ENCODE measurements around the gene KIF23. TPM values are rescaled to one million over a fixed set of nuclear protein-coding genes. Genes with fewer than 3 reads are reported as not detected.

KIF23 gene
- 77.3 and 87.0 TPM in 2 replicates for total RNA-seq (2014; rRNA removed)
- percentile 79 among the genes with signal in this experiment for Bru-seq, nascent RNA
- BruChase-seq, experiment 1, labeled RNA remaining after a 6-hour chase = percentile 79 among the genes with signal in this experiment
- percentile 55 among the genes with signal in this experiment for BruChase-seq, experiment 2, labeled RNA remaining after a 2-hour chase
- long read RNA-seq, transcript KIF23-202 (22 exons, 3,351 nt) = major isoform, 7 of 24 reads
- long read RNA-seq, partial matches to known transcripts = 5 of 24 reads
- long read RNA-seq, other reads (novel, unspliced or antisense) = 10 of 24 reads

DNA sequence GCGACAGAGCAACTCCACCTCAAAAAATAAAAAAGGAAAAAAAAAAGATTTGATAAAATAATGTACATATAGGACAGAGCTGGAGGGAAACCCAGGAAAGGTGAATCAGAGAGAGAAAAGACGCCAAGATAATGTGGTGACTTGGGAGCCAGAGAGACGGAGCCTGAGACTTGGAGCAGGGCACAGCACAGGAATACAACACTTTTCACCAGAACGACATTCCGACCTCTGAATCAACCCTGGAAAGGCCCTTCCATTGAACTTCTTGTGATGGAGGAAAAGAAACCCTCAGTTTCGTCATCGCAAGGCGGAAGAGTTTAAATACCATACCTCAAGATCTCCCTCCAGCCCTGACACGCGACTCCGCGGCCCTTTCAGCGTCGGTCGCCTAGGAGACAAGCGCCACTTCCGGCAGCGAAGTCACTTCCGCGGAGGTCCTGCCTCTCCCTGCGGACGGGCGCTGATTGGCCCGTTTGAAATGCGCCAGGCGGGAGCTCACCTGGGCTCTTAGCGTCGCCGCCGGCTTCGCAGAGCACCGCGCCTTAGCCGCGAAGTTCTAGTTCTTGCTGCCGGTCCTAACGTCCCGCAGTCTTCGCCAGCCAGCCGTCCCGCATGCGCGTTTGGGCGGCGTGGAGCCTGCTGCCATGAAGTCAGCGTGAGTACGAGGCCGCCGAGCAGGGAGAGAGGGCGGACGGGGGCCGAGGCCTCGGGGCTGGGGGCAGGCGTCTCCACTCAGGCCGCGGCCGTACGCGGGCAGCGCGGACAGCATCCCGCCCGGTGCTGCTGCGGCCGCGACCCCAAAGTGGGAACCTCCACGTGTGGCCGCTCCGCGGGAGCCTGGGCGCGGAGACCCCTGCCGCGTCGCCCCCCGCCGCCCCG, at the start of gene KIF23:
TSS of gene KIF23 (plus strand) at position 528 of the 879 bp plus-strand sequence. CDS start at position 645, 117 bp downstream.
- peaks cover 51% of the 10 kb centered on the region for H3K79me2 ChIP-seq (ENCODE audit: low read length)
- H3F3A ChIP-seq (ENCODE audit: low read length, unreplicated experiment) = no peaks in the 10 kb centered on the region
- H3K36me3 ChIP-seq (ENCODE audit: low read depth, low read length) = peaks cover 22% of the 10 kb centered on the region
- no peaks in the 10 kb centered on the region for H3K9me3 ChIP-seq (ENCODE audit: low read length)
- peak within 1 kb of the TSS; percentile 98 for H3K4me2 ChIP-seq (ENCODE audit: low read length)
- peaks cover 29% of the 10 kb centered on the region for H3K4me1 ChIP-seq (ENCODE audit: insufficient read depth, low read length)
- peaks cover 29% of the 10 kb centered on the region for H4K20me1 ChIP-seq (ENCODE audit: low read length)
- H3K27me3 ChIP-seq (ENCODE audit: low read length) = no peaks in the 10 kb centered on the region
- intact Hi-C loops (cut with micrococcal nuclease) = loop anchor here (2.0 kb wide), 1 partner anchor 53 kb away; no protein-coding TSS in a partner anchor
- H2AFZ ChIP-seq (ENCODE audit: low read length) = peak within 1 kb of the TSS; percentile 92
- ATAC-seq (peak; percentile 89), DNase-seq (peak; percentile 96)
- POLR2A ChIA-PET (ENCODE audit: unreplicated experiment) = interaction anchor here (0.7 to 1.8 kb wide), 5 partner anchors 13 to 683 kb away, joined by 3 to 6 read pairs (median 4); partner anchors contain the start of gene TLE3
- peak within 1 kb of the TSS; percentile 86 for H3K9ac ChIP-seq (ENCODE audit: low read length)
- CTCF ChIA-PET = no interaction called here
- peak within 1 kb of the TSS; percentile 56 for H3K27ac ChIP-seq (ENCODE audit: low read length)
- BruUV-seq (replicated peaks) = TSS peak; percentile 55
- no peak for TF ChIP-seq EZH2 (IDR thresholded peaks at IDR 0.05; ENCODE audit: low read length, unreplicated experiment)
- TF ChIP-seq, protein P1, sequence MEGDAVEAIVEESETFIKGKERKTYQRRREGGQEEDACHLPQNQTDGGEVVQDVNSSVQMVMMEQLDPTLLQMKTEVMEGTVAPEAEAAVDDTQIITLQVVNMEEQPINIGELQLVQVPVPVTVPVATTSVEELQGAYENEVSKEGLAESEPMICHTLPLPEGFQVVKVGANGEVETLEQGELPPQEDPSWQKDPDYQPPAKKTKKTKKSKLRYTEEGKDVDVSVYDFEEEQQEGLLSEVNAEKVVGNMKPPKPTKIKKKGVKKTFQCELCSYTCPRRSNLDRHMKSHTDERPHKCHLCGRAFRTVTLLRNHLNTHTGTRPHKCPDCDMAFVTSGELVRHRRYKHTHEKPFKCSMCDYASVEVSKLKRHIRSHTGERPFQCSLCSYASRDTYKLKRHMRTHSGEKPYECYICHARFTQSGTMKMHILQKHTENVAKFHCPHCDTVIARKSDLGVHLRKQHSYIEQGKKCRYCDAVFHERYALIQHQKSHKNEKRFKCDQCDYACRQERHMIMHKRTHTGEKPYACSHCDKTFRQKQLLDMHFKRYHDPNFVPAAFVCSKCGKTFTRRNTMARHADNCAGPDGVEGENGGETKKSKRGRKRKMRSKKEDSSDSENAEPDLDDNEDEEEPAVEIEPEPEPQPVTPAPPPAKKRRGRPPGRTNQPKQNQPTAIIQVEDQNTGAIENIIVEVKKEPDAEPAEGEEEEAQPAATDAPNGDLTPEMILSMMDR (conservative IDR thresholded peaks at IDR 0.05; ENCODE audit: low read depth, low read length) = no peak
- no peak for TF ChIP-seq EZH2phosphoT487 (IDR thresholded peaks at IDR 0.05; ENCODE audit: borderline replicate concordance, low read length)
- peak within 1 kb of the TSS; percentile 95 for H3K4me3 ChIP-seq (ENCODE audit: low read length)
- H3K9me2 ChIP-seq (replicated peaks; ENCODE audit: low read length) = no peaks in the 10 kb centered on the region

DNA sequence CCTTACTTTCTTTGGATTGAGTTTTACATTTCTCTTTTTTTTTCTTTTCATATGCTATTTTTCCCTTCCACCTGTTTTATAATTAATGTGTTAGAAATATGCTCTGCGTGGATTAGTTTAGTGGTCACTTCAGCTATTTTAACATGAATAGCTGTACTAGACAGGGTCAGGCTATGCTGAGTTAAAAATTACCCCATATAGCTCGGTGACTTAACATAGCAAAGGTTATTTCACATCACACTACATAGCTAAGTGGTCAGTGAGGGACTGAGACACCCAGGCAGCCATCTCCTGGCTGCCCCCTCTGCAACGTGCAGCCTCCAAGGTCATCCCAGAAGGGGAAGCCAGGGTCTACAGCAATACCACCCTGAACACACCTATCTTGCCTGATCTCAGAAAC, 46.9 kb upstream of the KIF23 start:
- ATAC-seq = no peak
- Histone ChIP-seq H3K79me2 (ENCODE audit: low read length) (no peaks in the 10 kb centered on the region), H3K27me3 (ENCODE audit: low read length) (no peaks in the 10 kb centered on the region), H4K20me1 (ENCODE audit: low read length) (no peaks in the 10 kb centered on the region), H3K9me3 (ENCODE audit: low read length) (no peaks in the 10 kb centered on the region), H2AFZ (ENCODE audit: low read length) (no peak overlapping the region), H3K36me3 (ENCODE audit: low read depth, low read length) (no peaks in the 10 kb centered on the region), H3K4me2 (ENCODE audit: low read length) (no peak overlapping the region), H3K4me1 (ENCODE audit: insufficient read depth, low read length) (no peaks in the 10 kb centered on the region), H3K27ac (ENCODE audit: low read length) (no peak overlapping the region), H3K4me3 (ENCODE audit: low read length) (no peak overlapping the region), H3K9me2 (replicated peaks; ENCODE audit: low read length) (no peaks in the 10 kb centered on the region), H3K9ac (ENCODE audit: low read length) (no peak overlapping the region), H3F3A (ENCODE audit: low read length, unreplicated experiment) (no peaks in the 10 kb centered on the region)
- intact Hi-C loops (cut with micrococcal nuclease) = no loop called here
- ChIA-PET POLR2A (ENCODE audit: unreplicated experiment) (no interaction called here), CTCF (no interaction called here)
- DNase-seq = no peak
- no TSS peak for BruUV-seq (replicated peaks)
- TF ChIP-seq EZH2 (IDR thresholded peaks at IDR 0.05; ENCODE audit: low read length, unreplicated experiment) (no peak), EZH2phosphoT487 (IDR thresholded peaks at IDR 0.05; ENCODE audit: borderline replicate concordance, low read length) (no peak)
- TF ChIP-seq, protein P1 (conservative IDR thresholded peaks at IDR 0.05; ENCODE audit: low read depth, low read length) = no peak
